Activated naive CD8-positive, alpha-beta T cell treated with anti-CD3 and anti-CD28 coated beads for 36 hours (primary cell): ENCODE data around the gene KTN1. TPM values are rescaled to one million over a fixed set of nuclear protein-coding genes. Genes with fewer than 3 reads are reported as not detected.

Experiments used
- DNase-seq: peaks from one replicate; pipeline ENCODE4 v3.0.0; 2021
- H3K27ac Mint-ChIP-seq: one replicate; pipeline ENCODE4 v1.8.0; 2022; ENCODE audit warnings: mild to moderate bottlenecking, moderate library complexity, mixed read lengths
- H3K27me3 Mint-ChIP-seq: one replicate; pipeline ENCODE4 v1.8.0; 2022; ENCODE audit warnings: mild to moderate bottlenecking, mixed read lengths
- H3K36me3 Mint-ChIP-seq: one replicate; pipeline ENCODE4 v1.8.0; 2021; ENCODE audit warnings: mild to moderate bottlenecking, mixed read lengths
- H3K4me1 Mint-ChIP-seq: one replicate; pipeline ENCODE4 v1.8.0; 2021; ENCODE audit warnings: mixed read lengths
- H3K4me3 Mint-ChIP-seq: one replicate; pipeline ENCODE4 v1.8.0; 2022; ENCODE audit warnings: mild to moderate bottlenecking, moderate library complexity, mixed read lengths
- H3K9me3 Mint-ChIP-seq: one replicate; pipeline ENCODE4 v1.8.0; 2022; ENCODE audit warnings: mixed read lengths
- total RNA-seq, 2 experiments: library from RNA; stranded (reverse); gene quantifications; one replicate each; pipeline ENCODE4 v1.2.3, GENCODE V29; 2021

KTN1 gene
- total RNA-seq, 2 experiments from 2014 or later = 119 TPM

- Mint-ChIP-seq H3K4me3 (no peak overlapping the region), H3K4me1 (no peaks in the 10 kb centered on the region), H3K27me3 (no peaks in the 10 kb centered on the region), H3K27ac (no peak overlapping the region), H3K36me3 (peaks cover 15% of the 10 kb centered on the region), H3K9me3 (peaks cover 2% of the 10 kb centered on the region)
- no peak for DNase-seq
Measured at GRCh38 chr14:55701638-55702037, 121.6 kb downstream of the KTN1 start.

DNA sequence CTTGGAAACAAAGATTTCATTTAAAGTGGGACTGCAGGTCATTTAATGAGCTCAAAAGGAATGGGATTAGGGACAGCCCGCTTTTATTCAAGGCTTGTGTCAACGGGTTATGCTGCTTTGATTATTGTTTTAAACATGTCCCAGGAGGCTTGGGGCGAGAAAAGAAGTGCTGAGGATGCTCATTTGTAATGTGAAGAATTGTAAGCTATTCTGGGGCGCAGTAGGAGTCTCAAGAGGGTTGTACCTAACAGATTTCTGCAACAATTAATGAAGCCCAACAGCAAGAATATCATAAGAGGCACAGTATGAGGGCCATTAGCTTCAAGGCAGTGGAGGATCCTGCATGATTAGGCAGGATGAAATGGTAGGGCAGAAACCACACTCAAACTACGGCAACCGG, 122.5 kb downstream of the KTN1 start:
- no peak overlapping the region for H3K4me3 Mint-ChIP-seq
- H3K27ac Mint-ChIP-seq = no peak overlapping the region
- no peak for DNase-seq
- H3K36me3 Mint-ChIP-seq = peaks cover 15% of the 10 kb centered on the region
- H3K27me3 Mint-ChIP-seq = no peaks in the 10 kb centered on the region
- peaks cover 3% of the 10 kb centered on the region for H3K4me1 Mint-ChIP-seq
- H3K9me3 Mint-ChIP-seq = peaks cover 2% of the 10 kb centered on the region

DNA sequence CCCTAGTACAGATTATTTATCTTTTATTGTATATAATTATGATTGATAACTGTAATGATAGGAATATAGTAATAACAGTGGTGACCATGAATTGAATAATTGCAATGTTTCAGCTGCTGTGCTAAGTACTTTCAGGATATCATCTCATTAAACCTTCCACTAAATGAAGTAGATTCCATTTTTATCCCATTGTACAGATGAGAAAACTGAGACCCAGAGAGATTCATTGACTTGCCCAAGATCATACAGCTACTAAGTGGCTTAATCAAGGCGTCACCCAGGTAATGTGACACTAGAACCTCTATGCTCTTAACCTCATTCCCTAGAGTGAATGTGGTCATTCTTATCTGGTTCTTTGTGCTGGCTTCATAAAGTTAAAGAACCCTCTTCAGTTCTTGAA, 124.6 kb downstream of the KTN1 start:
- DNase-seq = no peak
- Mint-ChIP-seq H3K4me3 (no peak overlapping the region), H3K4me1 (peaks cover 3% of the 10 kb centered on the region), H3K36me3 (peaks cover 15% of the 10 kb centered on the region), H3K9me3 (peaks cover 2% of the 10 kb centered on the region), H3K27me3 (no peaks in the 10 kb centered on the region), H3K27ac (no peak overlapping the region)

GRCh38 chr14:55705651-55706364, 125.8 kb downstream of the KTN1 start:
- no peak for DNase-seq
- Mint-ChIP-seq H3K4me1 (peaks cover 3% of the 10 kb centered on the region), H3K36me3 (peaks cover 9% of the 10 kb centered on the region), H3K27ac (no peak overlapping the region), H3K9me3 (peaks cover 2% of the 10 kb centered on the region), H3K4me3 (no peak overlapping the region), H3K27me3 (no peaks in the 10 kb centered on the region)

DNA sequence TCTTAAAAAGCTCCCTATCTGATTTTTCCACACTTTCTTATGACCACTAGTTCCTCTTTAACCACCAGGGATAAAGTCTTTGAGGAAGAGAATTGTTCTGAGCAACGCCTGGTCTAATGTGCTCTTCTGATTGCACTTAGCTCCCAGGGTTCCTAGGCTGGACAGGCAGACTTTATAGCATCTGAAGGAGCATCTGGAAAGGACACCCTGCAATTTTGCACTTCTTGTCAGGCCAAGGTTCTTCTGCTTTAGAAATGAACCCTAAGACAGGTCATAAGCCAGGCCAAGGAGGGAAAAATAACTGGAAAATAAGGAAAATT, 126.3 kb downstream of the KTN1 start:
- H3K27me3 Mint-ChIP-seq = no peaks in the 10 kb centered on the region
- H3K27ac Mint-ChIP-seq = no peak overlapping the region
- peaks cover 3% of the 10 kb centered on the region for H3K4me1 Mint-ChIP-seq
- H3K9me3 Mint-ChIP-seq = peaks cover under 1% of the 10 kb centered on the region
- no peak overlapping the region for H3K4me3 Mint-ChIP-seq
- no peak for DNase-seq
- peaks cover 4% of the 10 kb centered on the region for H3K36me3 Mint-ChIP-seq

- H3K36me3 Mint-ChIP-seq = no peaks in the 10 kb centered on the region
- no peaks in the 10 kb centered on the region for H3K9me3 Mint-ChIP-seq
- no peak overlapping the region for H3K4me3 Mint-ChIP-seq
- H3K27me3 Mint-ChIP-seq = no peaks in the 10 kb centered on the region
- peaks cover 3% of the 10 kb centered on the region for H3K4me1 Mint-ChIP-seq
- no peak for DNase-seq
- H3K27ac Mint-ChIP-seq = no peak overlapping the region
Measured at GRCh38 chr14:55706893-55707292, 126.9 kb downstream of the KTN1 start.

DNA sequence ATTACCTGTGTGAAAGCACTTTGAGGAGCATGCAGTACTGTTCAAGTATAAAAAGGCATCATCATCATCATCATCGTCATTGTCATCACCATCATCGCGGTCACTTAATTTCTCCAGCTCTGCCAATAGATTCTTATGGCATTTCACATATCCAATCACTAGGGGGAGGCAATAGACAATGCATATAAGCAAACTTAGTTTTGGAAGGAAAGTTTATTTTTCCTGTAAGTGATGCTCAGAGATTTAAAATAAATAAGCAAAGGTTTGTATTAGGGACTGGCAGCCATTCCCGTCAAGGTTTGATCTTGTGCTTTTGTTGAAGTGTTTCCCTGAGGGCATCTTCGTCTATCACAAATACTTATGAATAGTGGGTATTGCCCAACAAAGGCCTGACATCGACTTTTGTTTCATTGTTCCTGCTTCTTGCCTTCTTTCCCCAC, 127.4 kb downstream of the KTN1 start:
- H3K4me3 Mint-ChIP-seq = no peak overlapping the region
- H3K9me3 Mint-ChIP-seq = no peaks in the 10 kb centered on the region
- H3K27me3 Mint-ChIP-seq = no peaks in the 10 kb centered on the region
- no peaks in the 10 kb centered on the region for H3K36me3 Mint-ChIP-seq
- DNase-seq = no peak
- no peak overlapping the region for H3K27ac Mint-ChIP-seq
- peaks cover 3% of the 10 kb centered on the region for H3K4me1 Mint-ChIP-seq

- Mint-ChIP-seq H3K4me3 (no peak overlapping the region), H3K27ac (no peak overlapping the region), H3K9me3 (no peaks in the 10 kb centered on the region), H3K4me1 (peaks cover 3% of the 10 kb centered on the region), H3K36me3 (no peaks in the 10 kb centered on the region), H3K27me3 (no peaks in the 10 kb centered on the region)
- DNase-seq = no peak
Measured at GRCh38 chr14:55710506-55711041, 130.6 kb downstream of the KTN1 start.

DNA sequence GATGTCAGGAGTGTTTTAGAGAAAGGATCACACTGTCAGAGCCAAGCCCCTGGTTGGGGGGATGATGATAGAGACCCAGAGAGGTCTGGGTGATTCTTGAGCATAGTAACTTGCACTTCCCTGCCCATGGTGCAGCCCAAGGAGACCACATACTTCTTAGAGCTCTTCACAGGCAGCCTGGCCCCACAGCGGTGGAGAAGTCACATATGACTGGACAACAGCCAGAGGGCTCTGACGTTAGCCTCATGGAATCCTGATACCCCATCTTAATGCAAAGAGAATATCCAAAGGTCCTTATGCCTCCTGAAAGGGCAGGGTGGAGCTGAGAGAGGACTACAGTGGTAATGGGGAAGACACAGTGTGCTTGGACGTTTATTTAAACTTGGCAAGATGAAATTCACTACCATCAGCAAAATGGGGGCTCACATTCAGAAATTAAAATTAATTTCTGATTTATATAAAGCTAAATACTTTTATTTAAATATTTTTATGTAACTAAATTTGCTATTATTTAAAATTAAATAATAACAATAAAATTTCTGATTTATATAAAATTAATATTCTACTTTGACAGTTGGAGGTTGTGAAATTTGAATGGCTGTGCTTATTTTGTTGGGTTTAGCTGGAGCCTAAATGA, 131.3 kb downstream of the KTN1 start:
- Mint-ChIP-seq H3K27me3 (no peaks in the 10 kb centered on the region), H3K4me1 (peaks cover 3% of the 10 kb centered on the region), H3K4me3 (no peak overlapping the region), H3K27ac (no peak overlapping the region), H3K36me3 (no peaks in the 10 kb centered on the region), H3K9me3 (no peaks in the 10 kb centered on the region)
- DNase-seq = no peak

GRCh38 chr14:55712491-55712890, 132.5 kb downstream of the KTN1 start:
- Mint-ChIP-seq H3K4me3 (no peak overlapping the region), H3K4me1 (no peaks in the 10 kb centered on the region), H3K9me3 (no peaks in the 10 kb centered on the region), H3K36me3 (no peaks in the 10 kb centered on the region), H3K27me3 (no peaks in the 10 kb centered on the region), H3K27ac (no peak overlapping the region)
- no peak for DNase-seq

- Mint-ChIP-seq H3K36me3 (no peaks in the 10 kb centered on the region), H3K27me3 (no peaks in the 10 kb centered on the region), H3K9me3 (no peaks in the 10 kb centered on the region), H3K4me1 (no peaks in the 10 kb centered on the region), H3K4me3 (no peak overlapping the region), H3K27ac (no peak overlapping the region)
- DNase-seq = no peak
Measured at GRCh38 chr14:55713486-55713885, 133.5 kb downstream of the KTN1 start.

GRCh38 chr14:55715889-55716288, 135.9 kb downstream of the KTN1 start:
- H3K36me3 Mint-ChIP-seq = no peaks in the 10 kb centered on the region
- H3K27me3 Mint-ChIP-seq = no peaks in the 10 kb centered on the region
- no peaks in the 10 kb centered on the region for H3K9me3 Mint-ChIP-seq
- no peak overlapping the region for H3K27ac Mint-ChIP-seq
- no peaks in the 10 kb centered on the region for H3K4me1 Mint-ChIP-seq
- H3K4me3 Mint-ChIP-seq = no peak overlapping the region
- DNase-seq = no peak

DNA sequence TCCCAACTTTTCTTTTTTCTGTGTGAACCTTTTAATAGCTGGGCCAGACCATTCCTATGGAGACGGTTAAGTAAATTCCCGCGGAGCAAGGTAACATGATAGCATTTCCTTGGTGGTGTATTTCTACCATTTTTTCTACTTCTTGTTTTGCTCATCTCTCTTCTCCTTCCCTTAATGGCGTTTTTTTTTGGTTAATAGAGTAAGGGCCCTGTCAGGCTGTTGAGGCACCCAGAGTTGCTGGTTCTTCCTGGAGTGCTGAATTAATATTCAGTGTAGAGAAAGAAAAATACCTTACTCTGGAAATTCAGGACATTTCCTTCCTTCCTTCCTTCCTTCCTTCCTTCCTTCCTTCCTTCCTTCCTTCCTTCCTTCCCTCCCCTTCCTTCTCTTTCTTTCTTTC, 137.6 kb downstream of the KTN1 start:
- no peak overlapping the region for H3K27ac Mint-ChIP-seq
- H3K36me3 Mint-ChIP-seq = peaks cover 4% of the 10 kb centered on the region
- DNase-seq = no peak
- H3K9me3 Mint-ChIP-seq = no peaks in the 10 kb centered on the region
- no peaks in the 10 kb centered on the region for H3K27me3 Mint-ChIP-seq
- no peaks in the 10 kb centered on the region for H3K4me1 Mint-ChIP-seq
- no peak overlapping the region for H3K4me3 Mint-ChIP-seq

- DNase-seq = no peak
- no peaks in the 10 kb centered on the region for H3K9me3 Mint-ChIP-seq
- peaks cover 4% of the 10 kb centered on the region for H3K36me3 Mint-ChIP-seq
- no peak overlapping the region for H3K27ac Mint-ChIP-seq
- no peaks in the 10 kb centered on the region for H3K4me1 Mint-ChIP-seq
- no peak overlapping the region for H3K4me3 Mint-ChIP-seq
- no peaks in the 10 kb centered on the region for H3K27me3 Mint-ChIP-seq
Measured at GRCh38 chr14:55718551-55718950, 138.5 kb downstream of the KTN1 start.

DNA sequence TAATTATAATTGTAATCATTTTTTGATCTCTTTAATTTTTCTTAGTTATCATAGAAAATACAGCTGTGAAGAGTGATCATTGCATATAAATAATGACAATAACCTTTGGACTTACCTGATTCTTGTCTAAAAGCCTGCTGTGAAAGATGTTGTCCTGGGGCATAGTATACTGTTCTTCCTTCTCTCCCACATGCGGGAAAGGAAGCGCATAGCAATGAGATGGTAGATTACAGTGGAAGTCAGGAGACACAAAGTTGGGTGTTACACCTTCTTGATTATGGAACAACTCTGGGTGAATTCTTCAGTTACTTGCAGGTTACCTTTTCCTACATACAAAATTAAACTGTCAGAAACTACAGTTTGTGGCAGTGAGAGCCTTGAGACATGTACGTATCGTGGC, 140.8 kb downstream of the KTN1 start:
- Mint-ChIP-seq H3K9me3 (no peaks in the 10 kb centered on the region), H3K4me3 (no peak overlapping the region)
- no peak for DNase-seq

GRCh38 chr14:55721353-55721752, 141.3 kb downstream of the KTN1 start:
- H3K27ac Mint-ChIP-seq = no peak overlapping the region
- H3K4me3 Mint-ChIP-seq = no peak overlapping the region
- no peak for DNase-seq
- no peaks in the 10 kb centered on the region for H3K27me3 Mint-ChIP-seq
- H3K9me3 Mint-ChIP-seq = no peaks in the 10 kb centered on the region
- peaks cover 4% of the 10 kb centered on the region for H3K36me3 Mint-ChIP-seq
- no peaks in the 10 kb centered on the region for H3K4me1 Mint-ChIP-seq

More for the DNA sequence above, 140.8 kb downstream of the KTN1 start:
- H3K27me3 Mint-ChIP-seq = no peaks in the 10 kb centered on the region
- H3K27ac Mint-ChIP-seq = no peak overlapping the region
- peaks cover 4% of the 10 kb centered on the region for H3K36me3 Mint-ChIP-seq
- H3K4me1 Mint-ChIP-seq = no peaks in the 10 kb centered on the region
